Osteoblast (primary cell): ENCODE results near the gene AP4S1. TPM values are rescaled to one million over a fixed set of nuclear protein-coding genes. Genes with fewer than 3 reads are reported as not detected.
A peak's percentile ranks its signal among the peaks of the same experiment; 100 is the strongest.

Experiments used
- DNase-seq: peaks from one replicate; pipeline ENCODE4 v3.0.0; 2011; ENCODE audit warnings: low spot score, mixed read lengths; ENCODE audit not compliant: insufficient read length; ENCODE audit errors: missing footprints
- H2AFZ ChIP-seq: 2 replicates; pipeline ENCODE4 v1.6.0; 2011; ENCODE audit warnings: mild to moderate bottlenecking, low read length
- H3K27ac ChIP-seq: 2 replicates; pipeline ENCODE4 v1.5.1; 2011; ENCODE audit warnings: mild to moderate bottlenecking, low read depth, low read length, moderate library complexity
- H3K27me3 ChIP-seq: 2 replicates; pipeline ENCODE4 v1.6.0; 2012; ENCODE audit warnings: mild to moderate bottlenecking, control low read depth, inconsistent platforms, low read length, moderate library complexity; ENCODE audit not compliant: insufficient read depth
- H3K36me3 ChIP-seq: 2 replicates; pipeline ENCODE4 v1.5.1; 2011; ENCODE audit warnings: mild to moderate bottlenecking, low read length, control low read depth, moderate library complexity; ENCODE audit not compliant: insufficient read depth
- H3K4me1 ChIP-seq: 2 replicates; pipeline ENCODE4 v1.5.1; 2011; ENCODE audit warnings: mild to moderate bottlenecking, low read length, control low read depth, moderate library complexity; ENCODE audit not compliant: insufficient read depth
- H3K4me2 ChIP-seq: 2 replicates; pipeline ENCODE4 v1.6.0; 2011; ENCODE audit warnings: mild to moderate bottlenecking, low read length; ENCODE audit not compliant: insufficient read depth
- H3K4me3 ChIP-seq: fragments of 200-600 bp; sonication (generic); 3 replicates; pipeline ENCODE4 v1.5.1; 2012; ENCODE audit warnings: mild to moderate bottlenecking, low read length, inconsistent platforms; ENCODE audit not compliant: insufficient read depth
- H3K79me2 ChIP-seq: 2 replicates; pipeline ENCODE4 v1.6.0; 2012; ENCODE audit warnings: mild to moderate bottlenecking, low read length, control low read depth, inconsistent platforms; ENCODE audit not compliant: insufficient read depth
- H3K9me3 ChIP-seq: 2 replicates; pipeline ENCODE4 v1.5.1; 2011; ENCODE audit warnings: low read depth, low read length, control low read depth
- H4K20me1 ChIP-seq: 2 replicates; pipeline ENCODE4 v1.6.0; 2012; ENCODE audit warnings: mild to moderate bottlenecking, low read length, control low read depth; ENCODE audit not compliant: insufficient read depth
- CTCF ChIP-seq: IDR thresholded peaks from 2 replicates; pipeline ENCODE4 v1.5.1; 2011; ENCODE audit warnings: mild to moderate bottlenecking, low read depth, low read length, moderate library complexity; ENCODE audit errors: extremely low read depth
- total RNA-seq: library from RNA; depleted of rRNA; stranded (reverse); fragments of >200 nt; gene quantifications from 2 replicates; pipeline ENCODE4 v1.2.3, GENCODE V29; 2012

The AP4S1 gene
- total RNA-seq, 1 donor: 5.4 TPM

GRCh38 chr14:31068235-31068634 lies 42.8 kb downstream of the AP4S1 start:
- Histone ChIP-seq H3K4me1 (no peaks in the 10 kb centered on the region), H3K27me3 (no peaks in the 10 kb centered on the region), H3K9me3 (no peaks in the 10 kb centered on the region), H3K36me3 (no peaks in the 10 kb centered on the region), H3K4me2 (no peak overlapping the region), H3K79me2 (no peaks in the 10 kb centered on the region), H4K20me1 (no peaks in the 10 kb centered on the region), H3K27ac (no peak overlapping the region), H2AFZ (no peak overlapping the region), H3K4me3 (no peak overlapping the region)
- TF ChIP-seq CTCF: no peak
- no peak for DNase-seq

GRCh38 chr14:31069343-31069742 lies 43.9 kb downstream of the AP4S1 start:
- H3K9me3 ChIP-seq: no peaks in the 10 kb centered on the region
- H3K27ac ChIP-seq: no peak overlapping the region
- no peaks in the 10 kb centered on the region for H4K20me1 ChIP-seq
- no peak overlapping the region for H3K4me3 ChIP-seq
- no peaks in the 10 kb centered on the region for H3K27me3 ChIP-seq
- H3K4me2 ChIP-seq: no peak overlapping the region
- no peak overlapping the region for H2AFZ ChIP-seq
- TF ChIP-seq CTCF: no peak
- no peaks in the 10 kb centered on the region for H3K36me3 ChIP-seq
- no peak for DNase-seq
- no peaks in the 10 kb centered on the region for H3K4me1 ChIP-seq
- H3K79me2 ChIP-seq: no peaks in the 10 kb centered on the region

GRCh38 chr14:31070431-31070830 lies 45.0 kb downstream of the AP4S1 start:
- DNase-seq: peak; percentile 85
- peak overlapping the region; percentile 2 for H3K27ac ChIP-seq
- H3K4me1 ChIP-seq: no peaks in the 10 kb centered on the region
- H2AFZ ChIP-seq: no peak overlapping the region
- no peaks in the 10 kb centered on the region for H4K20me1 ChIP-seq
- no peak for TF ChIP-seq CTCF
- H3K9me3 ChIP-seq: no peaks in the 10 kb centered on the region
- no peak overlapping the region for H3K4me2 ChIP-seq
- no peaks in the 10 kb centered on the region for H3K36me3 ChIP-seq
- no peak overlapping the region for H3K4me3 ChIP-seq
- no peaks in the 10 kb centered on the region for H3K79me2 ChIP-seq
- H3K27me3 ChIP-seq: no peaks in the 10 kb centered on the region

DNA sequence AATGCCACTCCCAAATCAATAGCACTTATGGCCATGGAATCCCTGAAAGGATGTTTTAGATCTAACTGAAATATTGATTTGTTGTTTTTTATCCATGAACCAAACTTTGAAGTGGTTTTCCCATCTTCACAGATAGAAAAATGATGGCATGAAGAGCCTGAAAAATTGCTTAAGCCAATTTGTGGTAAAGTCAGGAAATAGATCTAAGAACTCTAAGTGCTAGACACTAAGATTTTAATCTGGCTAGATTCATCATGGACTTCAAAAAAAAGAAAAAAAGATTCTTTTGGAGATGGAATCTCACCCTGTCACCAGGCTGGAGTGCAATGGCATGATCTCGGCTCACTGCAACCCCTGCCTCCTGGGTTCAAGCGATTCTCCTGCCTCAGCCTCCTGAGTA lies 45.7 kb downstream of the AP4S1 start:
- Histone ChIP-seq H3K27ac (no peak overlapping the region), H3K36me3 (no peaks in the 10 kb centered on the region), H2AFZ (no peak overlapping the region), H3K79me2 (no peaks in the 10 kb centered on the region), H3K27me3 (no peaks in the 10 kb centered on the region), H3K4me2 (no peak overlapping the region), H3K4me1 (no peaks in the 10 kb centered on the region), H3K4me3 (no peak overlapping the region), H3K9me3 (no peaks in the 10 kb centered on the region), H4K20me1 (no peaks in the 10 kb centered on the region)
- TF ChIP-seq CTCF: no peak
- no peak for DNase-seq
